Measurements from ENCODE around the gene TSKU. TPM values are rescaled to one million over a fixed set of nuclear protein-coding genes. Genes with fewer than 3 reads are reported as not detected.

TSKU gene
- total and polyA plus RNA-seq, 2 experiments from 2014 or later, result 11.7 to 31.1 TPM

DNA sequence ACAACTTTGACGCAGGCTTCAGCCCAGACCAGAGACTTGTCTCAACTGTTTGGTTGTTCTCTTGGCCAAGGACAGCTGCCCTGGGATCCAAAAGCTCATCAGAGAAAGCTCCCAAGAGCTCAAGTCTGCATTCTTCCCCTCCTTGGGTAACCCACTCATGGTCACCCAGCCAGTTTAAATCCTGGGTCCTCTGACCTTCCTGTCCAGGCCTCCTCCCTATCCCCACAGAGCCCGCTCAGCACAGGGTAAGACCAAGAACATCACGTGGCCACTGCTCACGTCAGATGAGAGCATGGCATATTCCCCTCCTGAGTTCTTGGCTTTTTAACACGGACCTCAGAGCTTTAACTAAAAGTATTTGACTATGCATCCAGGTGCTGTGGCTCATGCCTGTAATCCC, 25.8 kb downstream of the TSKU start:
- Histone ChIP-seq H3K27me3 (ENCODE audit: insufficient read depth) (no peaks in the 10 kb centered on the region), H3K27ac (ENCODE audit: low read depth) (no peak overlapping the region), H3F3A (replicated peaks; ENCODE audit: low read depth) (no peaks in the 10 kb centered on the region), H3K4me2 (no peak overlapping the region), H3K36me3 (ENCODE audit: insufficient read depth) (peaks cover 4% of the 10 kb centered on the region; the same call in 1 of the 2 replicates), H2AFZ (no peak overlapping the region), H3K4me1 (ENCODE audit: insufficient read depth) (no peaks in the 10 kb centered on the region), H3K4me3 (no peak overlapping the region), H3K79me2 (replicated peaks; ENCODE audit: insufficient read depth) (no peaks in the 10 kb centered on the region), H3K9me2 (ENCODE audit: insufficient read depth) (peaks cover 9% of the 10 kb centered on the region; the same call in 1 of the 2 replicates), H4K20me1 (replicated peaks; ENCODE audit: insufficient read depth) (no peaks in the 10 kb centered on the region)
- peaks cover 9% of the 10 kb centered on the region; the same call in 2 of the 3 replicates for H3K36me3 Mint-ChIP-seq (ENCODE audit: low read depth)
- H3K4me3 Mint-ChIP-seq, result no peak overlapping the region
- H3K4me1 Mint-ChIP-seq, result peaks cover 12% of the 10 kb centered on the region; the same call in 2 of the 3 replicates
- H3K9me3 Mint-ChIP-seq, result peaks cover 13% of the 10 kb centered on the region
- ATAC-seq (no peak), DNase-seq (ENCODE audit: low spot score) (no peak)
- H3K27ac Mint-ChIP-seq, result no peak overlapping the region
- peaks cover 11% of the 10 kb centered on the region for H3K27me3 Mint-ChIP-seq (ENCODE audit: insufficient read depth, low read depth, poor library complexity)
- TF ChIP-seq NANOG (IDR thresholded peaks at IDR 0.05; ENCODE audit: borderline replicate concordance) (no peak), EZH2phosphoT487 (IDR thresholded peaks at IDR 0.05; ENCODE audit: unreplicated experiment) (no peak), ZNF331 (CRISPR knock-in tag; IDR thresholded peaks at IDR 0.05; ENCODE audit: low read depth) (no peak), POLR2AphosphoS5 (IDR thresholded peaks at IDR 0.05; ENCODE audit: low read depth) (no peak), EZH2 (IDR thresholded peaks at IDR 0.05; ENCODE audit: low read depth, unreplicated experiment) (no peak), STAT1 (IDR thresholded peaks at IDR 0.05; ENCODE audit: unreplicated experiment) (no peak)
- TF ChIP-seq, protein P1, sequence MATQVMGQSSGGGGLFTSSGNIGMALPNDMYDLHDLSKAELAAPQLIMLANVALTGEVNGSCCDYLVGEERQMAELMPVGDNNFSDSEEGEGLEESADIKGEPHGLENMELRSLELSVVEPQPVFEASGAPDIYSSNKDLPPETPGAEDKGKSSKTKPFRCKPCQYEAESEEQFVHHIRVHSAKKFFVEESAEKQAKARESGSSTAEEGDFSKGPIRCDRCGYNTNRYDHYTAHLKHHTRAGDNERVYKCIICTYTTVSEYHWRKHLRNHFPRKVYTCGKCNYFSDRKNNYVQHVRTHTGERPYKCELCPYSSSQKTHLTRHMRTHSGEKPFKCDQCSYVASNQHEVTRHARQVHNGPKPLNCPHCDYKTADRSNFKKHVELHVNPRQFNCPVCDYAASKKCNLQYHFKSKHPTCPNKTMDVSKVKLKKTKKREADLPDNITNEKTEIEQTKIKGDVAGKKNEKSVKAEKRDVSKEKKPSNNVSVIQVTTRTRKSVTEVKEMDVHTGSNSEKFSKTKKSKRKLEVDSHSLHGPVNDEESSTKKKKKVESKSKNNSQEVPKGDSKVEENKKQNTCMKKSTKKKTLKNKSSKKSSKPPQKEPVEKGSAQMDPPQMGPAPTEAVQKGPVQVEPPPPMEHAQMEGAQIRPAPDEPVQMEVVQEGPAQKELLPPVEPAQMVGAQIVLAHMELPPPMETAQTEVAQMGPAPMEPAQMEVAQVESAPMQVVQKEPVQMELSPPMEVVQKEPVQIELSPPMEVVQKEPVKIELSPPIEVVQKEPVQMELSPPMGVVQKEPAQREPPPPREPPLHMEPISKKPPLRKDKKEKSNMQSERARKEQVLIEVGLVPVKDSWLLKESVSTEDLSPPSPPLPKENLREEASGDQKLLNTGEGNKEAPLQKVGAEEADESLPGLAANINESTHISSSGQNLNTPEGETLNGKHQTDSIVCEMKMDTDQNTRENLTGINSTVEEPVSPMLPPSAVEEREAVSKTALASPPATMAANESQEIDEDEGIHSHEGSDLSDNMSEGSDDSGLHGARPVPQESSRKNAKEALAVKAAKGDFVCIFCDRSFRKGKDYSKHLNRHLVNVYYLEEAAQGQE (IDR thresholded peaks at IDR 0.05; ENCODE audit: unreplicated experiment), result no peak

DNA sequence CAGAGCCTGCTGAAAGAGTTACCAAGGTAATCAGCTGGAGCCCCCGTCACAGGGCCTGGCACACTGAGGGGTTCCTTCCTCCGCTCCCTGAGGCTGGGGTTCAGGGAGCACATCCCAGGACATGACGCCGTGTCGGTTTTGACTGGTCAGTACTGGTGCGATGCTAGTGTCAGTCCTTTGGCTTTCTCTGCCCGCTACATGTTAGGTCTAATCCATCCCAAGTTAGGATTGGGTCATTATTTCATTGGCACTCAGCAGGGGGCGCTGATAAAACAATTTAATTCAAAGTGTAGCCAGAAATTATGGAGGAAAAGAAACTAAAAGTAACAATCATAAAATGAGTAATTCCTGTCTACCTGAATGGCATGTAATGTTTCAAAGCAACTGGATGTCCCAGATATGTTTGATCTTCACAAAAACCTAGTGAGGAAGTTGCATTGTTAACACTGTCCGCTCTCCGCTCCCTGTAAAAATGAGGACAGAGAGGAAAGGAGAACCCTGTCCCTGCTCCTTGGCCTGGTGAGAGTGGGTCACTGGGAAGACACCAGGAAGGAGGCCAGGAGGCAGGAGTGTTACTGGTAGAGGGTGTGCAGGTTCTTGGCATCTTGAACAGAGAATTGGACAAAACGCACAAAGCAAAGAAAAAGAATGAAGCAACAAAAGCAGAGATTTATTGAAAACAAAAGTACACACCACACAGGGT, 27.1 kb downstream of the TSKU start:
- Mint-ChIP-seq H3K4me3 (no peak overlapping the region), H3K36me3 (ENCODE audit: low read depth) (peaks cover 17% of the 10 kb centered on the region; the same call in 2 of the 3 replicates), H3K27me3 (ENCODE audit: insufficient read depth, low read depth, poor library complexity) (peaks cover 11% of the 10 kb centered on the region), H3K4me1 (peaks cover 12% of the 10 kb centered on the region; the same call in 2 of the 3 replicates), H3K9me3 (peaks cover 26% of the 10 kb centered on the region), H3K27ac (no peak overlapping the region)
- Histone ChIP-seq H3K36me3 (ENCODE audit: insufficient read depth) (peaks cover 6% of the 10 kb centered on the region), H3K4me3 (no peak overlapping the region), H3K79me2 (replicated peaks; ENCODE audit: insufficient read depth) (no peaks in the 10 kb centered on the region), H3K27ac (ENCODE audit: low read depth) (no peak overlapping the region), H4K20me1 (replicated peaks; ENCODE audit: insufficient read depth) (no peaks in the 10 kb centered on the region), H3K9me2 (ENCODE audit: insufficient read depth) (peaks cover 9% of the 10 kb centered on the region; the same call in 1 of the 2 replicates), H2AFZ (no peak overlapping the region), H3K27me3 (ENCODE audit: insufficient read depth) (no peaks in the 10 kb centered on the region), H3K4me1 (ENCODE audit: insufficient read depth) (no peaks in the 10 kb centered on the region), H3F3A (replicated peaks; ENCODE audit: low read depth) (no peaks in the 10 kb centered on the region), H3K4me2 (no peak overlapping the region)
- no peak for DNase-seq (ENCODE audit: low spot score)
- TF ChIP-seq ZNF114 (CRISPR knock-in tag; IDR thresholded peaks at IDR 0.05) (no peak), EZH2 (IDR thresholded peaks at IDR 0.05; ENCODE audit: low read depth, unreplicated experiment) (no peak), CREB1 (CRISPR knock-in tag; IDR thresholded peaks at IDR 0.05; ENCODE audit: low read depth) (no peak), STAT1 (IDR thresholded peaks at IDR 0.05; ENCODE audit: unreplicated experiment) (no peak)
- TF ChIP-seq, protein P2, sequence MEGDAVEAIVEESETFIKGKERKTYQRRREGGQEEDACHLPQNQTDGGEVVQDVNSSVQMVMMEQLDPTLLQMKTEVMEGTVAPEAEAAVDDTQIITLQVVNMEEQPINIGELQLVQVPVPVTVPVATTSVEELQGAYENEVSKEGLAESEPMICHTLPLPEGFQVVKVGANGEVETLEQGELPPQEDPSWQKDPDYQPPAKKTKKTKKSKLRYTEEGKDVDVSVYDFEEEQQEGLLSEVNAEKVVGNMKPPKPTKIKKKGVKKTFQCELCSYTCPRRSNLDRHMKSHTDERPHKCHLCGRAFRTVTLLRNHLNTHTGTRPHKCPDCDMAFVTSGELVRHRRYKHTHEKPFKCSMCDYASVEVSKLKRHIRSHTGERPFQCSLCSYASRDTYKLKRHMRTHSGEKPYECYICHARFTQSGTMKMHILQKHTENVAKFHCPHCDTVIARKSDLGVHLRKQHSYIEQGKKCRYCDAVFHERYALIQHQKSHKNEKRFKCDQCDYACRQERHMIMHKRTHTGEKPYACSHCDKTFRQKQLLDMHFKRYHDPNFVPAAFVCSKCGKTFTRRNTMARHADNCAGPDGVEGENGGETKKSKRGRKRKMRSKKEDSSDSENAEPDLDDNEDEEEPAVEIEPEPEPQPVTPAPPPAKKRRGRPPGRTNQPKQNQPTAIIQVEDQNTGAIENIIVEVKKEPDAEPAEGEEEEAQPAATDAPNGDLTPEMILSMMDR (conservative IDR thresholded peaks at IDR 0.05; ENCODE audit: low read depth in 2 of 2), result peak; percentile 58 to 60
- no peak for ATAC-seq

All from GM23338 (cell line).